Ovary (tissue), 9 donors: ENCODE measurements around the gene NAA40. TPM values are rescaled to one million over a fixed set of nuclear protein-coding genes. Genes with fewer than 3 reads are reported as not detected.

ENCODE experiments used
- DNase-seq, 5 donors: peaks; one replicate each; pipeline ENCODE4 v3.0.0-alpha.2; 2019 to 2020
- H3K27ac ChIP-seq, 2 donors: fragments of 200-600 bp; one replicate each; pipeline versions ENCODE4 v1.5.1 to v1.8.0; 2019 to 2022
- H3K27me3 ChIP-seq: fragments of 200-600 bp; one replicate; pipeline ENCODE4 v1.8.0; 2022
- H3K36me3 ChIP-seq: fragments of 200-600 bp; sonication (generic); one replicate; pipeline ENCODE4 v1.5.1; 2019
- H3K4me1 ChIP-seq: one replicate; pipeline ENCODE4 v1.8.1; 2013; ENCODE audit warnings: mild to moderate bottlenecking, moderate library complexity; ENCODE audit not compliant: insufficient read depth
- H3K4me3 ChIP-seq: fragments of 200-600 bp; sonication (generic); one replicate; pipeline ENCODE4 v1.5.1; 2017
- H3K9me3 ChIP-seq, 2 donors: fragments of 200-600 bp in 1 of 2; sonication (generic) in 1 of 2; one replicate each; pipeline versions ENCODE4 v1.5.1 to v1.8.1; 2013 to 2019; ENCODE audit warnings: mild to moderate bottlenecking in 1 of 2, moderate library complexity in 1 of 2
- EP300 ChIP-seq: sonication (generic); formaldehyde crosslinking; IDR thresholded peaks from one replicate; pipeline ENCODE4 v1.6.1; 2017; ENCODE audit warnings: antibody characterized with exemption
- POLR2A ChIP-seq: fragments of 450-650 bp; IDR thresholded peaks from one replicate; pipeline ENCODE4 v1.6.1; 2017; ENCODE audit warnings: antibody characterized with exemption, mild to moderate bottlenecking, moderate library complexity
- WGBS, 3 donors: extraction: QIAGEN DNeasy Blood & Tissue Kit in 1 of 3; methylation state at CpG; one replicate each; pipeline versions ENCODE4 v1.1.5 to v1.1.7; 2013 to 2017; 5-methylcytosine and 5-hydroxymethylcytosine counted together
- intact Hi-C, 4 donors: fragments of 100-400 bp; cut with DNase I; formaldehyde crosslinking; loops; one replicate each; pipeline versions ENCODE4 v1.11.0 to v1.15.1; 2022 to 2023
- polyA plus RNA-seq, 2 donors: library from polyadenylated mRNA; stranded (reverse); fragments of 200-250 nt in 1 of 2; fragments of 350-450 nt in 1 of 2; fragmentation: Illumina TruSeq in 1 of 2; extraction: RNeasy Lipid Tissue Mini Kit (QIAGEN cat#74804) in 1 of 2; gene quantifications; one replicate each; pipeline ENCODE4 v1.2.3, GENCODE V29; 2013 to 2014
- total RNA-seq, 7 donors: library from RNA; depleted of rRNA in 2 of 7; stranded (reverse); fragments of >200 nt in 2 of 7; fragmentation: NEBNext Ultra II Directional in 3 of 7; extraction: Animal tissue kit (Norgen Biotek cat#: 25700) in 3 of 7; gene quantifications; one replicate each; pipeline versions ENCODE4 v1.1.0 to v1.2.4, GENCODE V29; 2016 to 2023
- TF ChIP-seq, protein P1 (sequence below), 3 donors: fragments of 450-650 bp in 2 of 3; fragments of 200-600 bp in 1 of 3; IDR thresholded peaks; one replicate each; pipeline versions ENCODE4 v1.5.1 to v1.8.0; 2016 to 2022; ENCODE audit warnings: antibody characterized with exemption in 3 of 3, mild to moderate bottlenecking in 1 of 3
- donor health status: DM: no; HTN: no; CAD: no; lungs with moderate emphysema.
- donor health status: DM: no; HTN: no; CAD: no.
- donor health status: Bipolar disorder and iron deficiency.
- donor health status: DM: yes; HTN: yes; CAD: no.
- donor health status: DM: no; HTN: no; CAD: no.
- donor health status: DM: yes; HTN: yes; CAD: no.

NAA40 gene
- total and polyA plus RNA-seq, 9 donors: 4.5 to 15.9 (median 10.2) TPM

DNA sequence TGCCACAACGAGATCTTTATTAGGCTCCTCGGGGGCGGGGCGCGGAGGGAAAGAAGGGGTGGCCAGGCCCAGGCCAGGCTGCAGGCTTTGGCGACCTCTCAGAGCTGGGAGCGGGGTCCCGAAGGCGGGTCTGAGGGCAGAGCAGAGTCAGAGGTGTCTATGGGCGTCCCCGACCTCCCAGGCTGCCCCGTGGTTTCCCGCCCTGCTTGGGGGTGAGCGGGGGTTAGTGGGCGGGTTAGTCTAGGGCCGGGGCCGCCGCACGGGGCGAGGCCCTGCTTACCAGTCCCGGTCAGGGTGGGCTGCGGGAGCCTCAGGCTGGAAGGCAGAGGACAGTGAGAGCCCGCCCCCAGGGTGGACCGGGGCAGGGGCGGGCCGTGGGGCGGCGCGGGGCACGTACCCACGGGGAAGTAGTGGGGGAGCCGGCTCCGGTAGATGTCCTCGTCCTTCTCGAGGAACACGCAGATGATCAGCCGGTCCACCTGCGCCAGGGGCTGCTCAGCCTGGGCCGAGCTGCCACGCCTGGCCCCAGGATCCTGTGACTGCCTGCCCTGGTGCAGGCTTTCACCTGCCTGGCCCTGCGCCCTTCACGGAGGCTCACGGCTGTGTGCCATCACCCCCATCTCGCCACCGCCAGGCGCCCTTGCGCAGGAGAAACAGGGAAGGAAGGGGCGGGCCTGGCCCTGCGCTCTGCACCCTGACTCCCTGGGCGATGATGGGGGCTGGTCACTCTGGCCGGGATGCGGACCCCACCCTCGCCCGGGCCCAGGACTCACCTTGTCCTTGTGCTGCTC lies 60.0 kb downstream of the NAA40 start:
- TF ChIP-seq, protein P1, sequence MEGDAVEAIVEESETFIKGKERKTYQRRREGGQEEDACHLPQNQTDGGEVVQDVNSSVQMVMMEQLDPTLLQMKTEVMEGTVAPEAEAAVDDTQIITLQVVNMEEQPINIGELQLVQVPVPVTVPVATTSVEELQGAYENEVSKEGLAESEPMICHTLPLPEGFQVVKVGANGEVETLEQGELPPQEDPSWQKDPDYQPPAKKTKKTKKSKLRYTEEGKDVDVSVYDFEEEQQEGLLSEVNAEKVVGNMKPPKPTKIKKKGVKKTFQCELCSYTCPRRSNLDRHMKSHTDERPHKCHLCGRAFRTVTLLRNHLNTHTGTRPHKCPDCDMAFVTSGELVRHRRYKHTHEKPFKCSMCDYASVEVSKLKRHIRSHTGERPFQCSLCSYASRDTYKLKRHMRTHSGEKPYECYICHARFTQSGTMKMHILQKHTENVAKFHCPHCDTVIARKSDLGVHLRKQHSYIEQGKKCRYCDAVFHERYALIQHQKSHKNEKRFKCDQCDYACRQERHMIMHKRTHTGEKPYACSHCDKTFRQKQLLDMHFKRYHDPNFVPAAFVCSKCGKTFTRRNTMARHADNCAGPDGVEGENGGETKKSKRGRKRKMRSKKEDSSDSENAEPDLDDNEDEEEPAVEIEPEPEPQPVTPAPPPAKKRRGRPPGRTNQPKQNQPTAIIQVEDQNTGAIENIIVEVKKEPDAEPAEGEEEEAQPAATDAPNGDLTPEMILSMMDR (IDR thresholded peaks at IDR 0.05): no peak
- TF ChIP-seq EP300: no peak
- TF ChIP-seq POLR2A: no peak
- DNase-seq: peak in 1 of 5 donors; percentile 50
- no peaks in the 10 kb centered on the region for H3K9me3 ChIP-seq
- H3K27ac ChIP-seq: no peak overlapping the region
- no peak overlapping the region for H3K4me3 ChIP-seq
- H3K27me3 ChIP-seq: no peaks in the 10 kb centered on the region
- peaks cover 8% of the 10 kb centered on the region for H3K4me1 ChIP-seq
- intact Hi-C loops: loop anchor here in 1 of 4 donors (5.0 kb wide), 1 partner anchor 154 kb away; no protein-coding TSS in a partner anchor
- H3K36me3 ChIP-seq: no peaks in the 10 kb centered on the region
- WGBS, 3 donors: 78 to 83% (median 82%) methylated on average over 38 to 54 of the region's 54 CpGs

DNA sequence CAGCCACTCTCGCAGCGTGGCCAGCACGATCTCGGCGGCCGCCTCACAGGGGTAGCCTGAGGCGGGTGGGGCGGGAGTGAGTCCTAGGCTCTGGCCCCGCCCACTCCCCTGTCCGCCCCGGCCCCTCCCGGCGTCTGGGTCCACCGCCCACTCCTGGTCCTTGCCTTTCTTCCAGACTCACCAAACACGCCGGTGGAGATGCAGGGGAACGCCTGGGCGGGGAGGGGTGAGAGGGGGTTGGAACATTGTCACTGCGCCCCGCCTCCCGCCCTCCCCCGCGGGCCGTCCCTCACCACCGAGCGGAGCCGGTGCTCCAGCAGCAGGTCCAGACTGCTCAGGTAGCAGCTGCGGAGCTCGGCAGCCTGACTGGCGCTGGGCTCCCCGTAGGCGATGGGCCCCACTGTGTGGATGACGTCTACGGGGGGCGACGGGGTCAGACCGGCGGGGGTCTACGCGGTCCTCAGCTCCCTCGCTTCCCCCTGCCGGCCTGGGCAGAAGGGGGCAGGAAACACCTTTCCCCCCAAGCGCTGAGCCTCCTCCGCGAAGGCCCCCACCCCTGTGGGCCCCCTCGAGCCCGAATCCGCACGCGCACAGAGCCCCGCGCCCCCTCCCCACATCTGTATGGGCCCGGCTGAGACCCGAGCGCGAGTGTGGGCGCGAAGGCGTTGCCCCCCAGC lies 60.7 kb downstream of the NAA40 start:
- TF ChIP-seq, protein P1 (IDR thresholded peaks at IDR 0.05): no peak
- no peak for TF ChIP-seq EP300
- TF ChIP-seq POLR2A: no peak
- H3K27me3 ChIP-seq: no peaks in the 10 kb centered on the region
- H3K36me3 ChIP-seq: no peaks in the 10 kb centered on the region
- H3K27ac ChIP-seq: no peak overlapping the region
- H3K4me1 ChIP-seq: peaks cover 8% of the 10 kb centered on the region
- 6 to 16% (median 11%) methylated on average over 23 to 59 of the region's 59 CpGs for WGBS, 3 donors
- H3K9me3 ChIP-seq: no peaks in the 10 kb centered on the region
- intact Hi-C loops: loop anchor here (2.0 to 10.0 kb wide), 3 partner anchors 153 to 295 kb away; partner anchors contain the start of gene KCNK4 (in 1 of the 4)
- DNase-seq: peak; percentile 66 to 80 (median 69)
- peak overlapping the region; percentile 25 for H3K4me3 ChIP-seq

DNA sequence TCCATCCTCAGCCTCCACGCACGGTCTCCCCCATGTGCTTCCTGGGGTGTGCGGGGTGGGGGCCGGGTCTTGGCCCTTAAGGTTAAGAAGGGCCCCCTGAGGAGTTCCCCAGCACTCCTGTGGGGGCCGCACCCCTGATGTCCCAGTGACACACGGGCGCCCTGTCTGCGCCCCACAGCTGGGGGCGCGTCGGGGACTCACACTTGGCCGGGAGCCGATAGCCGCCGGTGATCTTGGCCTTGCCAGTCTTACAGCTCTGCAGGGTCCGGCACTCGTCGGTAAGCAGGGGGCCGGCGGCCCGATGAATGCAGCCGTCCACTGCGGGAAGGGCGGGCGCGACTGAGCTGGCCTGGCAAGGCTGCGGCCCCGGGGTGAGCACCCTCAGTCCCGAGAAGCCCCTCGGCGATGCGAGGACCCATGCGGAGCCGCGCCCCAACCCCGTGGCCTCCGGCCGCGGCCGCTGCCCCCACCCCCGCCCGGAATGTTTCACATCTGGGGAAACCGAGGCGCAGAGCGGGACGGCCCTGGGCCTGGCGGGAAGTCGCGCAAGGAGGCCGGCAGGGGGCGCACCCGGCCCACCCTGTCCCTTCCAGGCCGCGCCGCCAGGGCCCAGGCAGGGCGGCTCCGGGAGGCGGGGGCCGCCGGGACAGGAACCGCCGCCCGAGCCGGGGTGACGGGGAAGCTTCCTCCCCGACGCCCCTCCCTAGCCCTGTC lies 61.4 kb downstream of the NAA40 start:
- H3K4me1 ChIP-seq: peaks cover 8% of the 10 kb centered on the region
- intact Hi-C loops: loop anchor here in 3 of 4 donors (2.0 to 10.0 kb wide), 3 partner anchors 152 to 295 kb away; partner anchors contain the start of gene KCNK4 (in 1 of the 3)
- no peaks in the 10 kb centered on the region for H3K27me3 ChIP-seq
- 1 to 12% (median 1%) methylated on average over 17 to 67 of the region's 67 CpGs for WGBS, 3 donors
- H3K36me3 ChIP-seq: no peaks in the 10 kb centered on the region
- TF ChIP-seq POLR2A: no peak
- TF ChIP-seq, protein P1 (IDR thresholded peaks at IDR 0.05): peak; percentile 57 to 94 (median 94)
- no peak for TF ChIP-seq EP300
- no peak overlapping the region for H3K27ac ChIP-seq
- H3K4me3 ChIP-seq: peak overlapping the region; percentile 25
- peak; percentile 62 to 85 (median 77) for DNase-seq
- H3K9me3 ChIP-seq: no peaks in the 10 kb centered on the region
